GM23248 (cell line): Measurements from ENCODE around the gene MSX2.
"Not testable (repeated sequence)": the region's sequence is repeated elsewhere in the genome, so short reads cannot be mapped to it uniquely, and the experiment has no call there.

Experiments used
- EZH2 ChIP-seq: fragments of 200-600 bp; sonication (generic); IDR thresholded peaks from 2 replicates; pipeline ENCODE4 v1.6.1; 2018; ENCODE audit warnings: antibody characterized with exemption, mild to moderate bottlenecking; ENCODE audit not compliant: insufficient read depth, poor library complexity, severe bottlenecking
- EZH2phosphoT487 ChIP-seq: fragments of 200-600 bp; sonication (generic); IDR thresholded peaks from 2 replicates; pipeline ENCODE4 v1.6.1; 2018; ENCODE audit warnings: antibody characterized with exemption, moderate library complexity, mild to moderate bottlenecking, low read depth; ENCODE audit not compliant: insufficient read depth

- not testable (repeated sequence) for TF ChIP-seq EZH2phosphoT487, EZH2
Observed at GRCh38 chr5:174761341-174761740, 37.0 kb downstream of the MSX2 start.
